Endothelial cell of umbilical vein (primary cell): ENCODE results near the gene FOXL3.

Experiments
- MAX ChIP-seq: IDR thresholded peaks from 2 replicates; pipeline ENCODE4 v1.6.1; 2011; ENCODE audit not compliant: insufficient read depth, insufficient read length
- POLR2AphosphoS5 ChIP-seq: IDR thresholded peaks from 2 replicates; pipeline ENCODE4 v1.6.1; 2012; ENCODE audit warnings: low read depth, mild to moderate bottlenecking, control low read depth, low read length, moderate library complexity; ENCODE audit not compliant: insufficient read depth

- TF ChIP-seq POLR2AphosphoS5, result no peak
- no peak for TF ChIP-seq MAX
Observed at GRCh38 chr7:259191-259505, 30.8 kb upstream of the FOXL3 start.
